ENCODE measurements around the gene SLC13A2. TPM values are rescaled to one million over a fixed set of nuclear protein-coding genes. Genes with fewer than 3 reads are reported as not detected.

SLC13A2 gene
- total RNA-seq, 1 experiment from 2014 or later: not detected

- no peak for TF ChIP-seq JUND (IDR thresholded peaks at IDR 0.05)
- no peak for TF ChIP-seq ZFX (IDR thresholded peaks at IDR 0.05)
- no peak for TF ChIP-seq MAX (IDR thresholded peaks at IDR 0.05)
- TF ChIP-seq POLR2AphosphoS5 (IDR thresholded peaks at IDR 0.05; ENCODE audit: low read depth, low read length): no peak
- no peak for TF ChIP-seq ZNF274 (IDR thresholded peaks at IDR 0.05; ENCODE audit: low read depth, low read length)
- no peak for TF ChIP-seq ELF1 (IDR thresholded peaks at IDR 0.05; ENCODE audit: borderline replicate concordance, low read depth)
- TF ChIP-seq YY1 (IDR thresholded peaks at IDR 0.05; ENCODE audit: extremely low read depth, insufficient replicate concordance, low read depth, low read length): no peak
- TF ChIP-seq FOSL1 (IDR thresholded peaks at IDR 0.05; ENCODE audit: low read depth): no peak
- TF ChIP-seq SP1 (IDR thresholded peaks at IDR 0.05; ENCODE audit: low read depth): no peak
- TF ChIP-seq EZH2phosphoT487 (IDR thresholded peaks at IDR 0.05; ENCODE audit: borderline replicate concordance): no peak
- TF ChIP-seq, protein P1, sequence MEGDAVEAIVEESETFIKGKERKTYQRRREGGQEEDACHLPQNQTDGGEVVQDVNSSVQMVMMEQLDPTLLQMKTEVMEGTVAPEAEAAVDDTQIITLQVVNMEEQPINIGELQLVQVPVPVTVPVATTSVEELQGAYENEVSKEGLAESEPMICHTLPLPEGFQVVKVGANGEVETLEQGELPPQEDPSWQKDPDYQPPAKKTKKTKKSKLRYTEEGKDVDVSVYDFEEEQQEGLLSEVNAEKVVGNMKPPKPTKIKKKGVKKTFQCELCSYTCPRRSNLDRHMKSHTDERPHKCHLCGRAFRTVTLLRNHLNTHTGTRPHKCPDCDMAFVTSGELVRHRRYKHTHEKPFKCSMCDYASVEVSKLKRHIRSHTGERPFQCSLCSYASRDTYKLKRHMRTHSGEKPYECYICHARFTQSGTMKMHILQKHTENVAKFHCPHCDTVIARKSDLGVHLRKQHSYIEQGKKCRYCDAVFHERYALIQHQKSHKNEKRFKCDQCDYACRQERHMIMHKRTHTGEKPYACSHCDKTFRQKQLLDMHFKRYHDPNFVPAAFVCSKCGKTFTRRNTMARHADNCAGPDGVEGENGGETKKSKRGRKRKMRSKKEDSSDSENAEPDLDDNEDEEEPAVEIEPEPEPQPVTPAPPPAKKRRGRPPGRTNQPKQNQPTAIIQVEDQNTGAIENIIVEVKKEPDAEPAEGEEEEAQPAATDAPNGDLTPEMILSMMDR (IDR thresholded peaks at IDR 0.05 in 2 of 3, conservative IDR thresholded peaks at IDR 0.05 in 1 of 3; ENCODE audit: borderline replicate concordance in 1 of 3, insufficient read depth in 1 of 3, low read depth in 2 of 3, low read length in 2 of 3): no peak
- TF ChIP-seq REST (IDR thresholded peaks at IDR 0.05; ENCODE audit: low read depth): no peak
- TF ChIP-seq CEBPB (IDR thresholded peaks at IDR 0.05; ENCODE audit: low read depth): no peak
- TF ChIP-seq, protein P2, sequence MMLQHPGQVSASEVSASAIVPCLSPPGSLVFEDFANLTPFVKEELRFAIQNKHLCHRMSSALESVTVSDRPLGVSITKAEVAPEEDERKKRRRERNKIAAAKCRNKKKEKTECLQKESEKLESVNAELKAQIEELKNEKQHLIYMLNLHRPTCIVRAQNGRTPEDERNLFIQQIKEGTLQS (IDR thresholded peaks at IDR 0.05): no peak
- no peak for TF ChIP-seq POLR2A (IDR thresholded peaks at IDR 0.05; ENCODE audit: borderline replicate concordance, extremely low read depth, insufficient read depth, insufficient read length)
- no peak for TF ChIP-seq CBX3 (IDR thresholded peaks at IDR 0.05; ENCODE audit: low read depth)
- TF ChIP-seq RAD21 (IDR thresholded peaks at IDR 0.05; ENCODE audit: low read depth): no peak
- no peak for TF ChIP-seq EZH2 (IDR thresholded peaks at IDR 0.05)
- BruUV-seq (replicated peaks): no TSS peak
- POLR2A ChIA-PET: no interaction called here
- no peak overlapping the region for H2AFZ ChIP-seq (ENCODE audit: low read depth, low read length, poor library complexity, severe bottlenecking)
- peaks cover 42% of the 10 kb centered on the region for H3K27me3 ChIP-seq (ENCODE audit: insufficient read depth, low read length)
- no peaks in the 10 kb centered on the region for H3K4me1 ChIP-seq (ENCODE audit: control insufficient read depth in 1 of 2, insufficient read depth in 2 of 2, low read length in 2 of 2)
- DNase-seq (ENCODE audit: low read depth, low spot score): no peak
- RAD21 ChIA-PET (ENCODE audit: low non-redundant PET in 1 of 2, low total read pairs in 2 of 2, uncharacterized antibody in 2 of 2, unreplicated experiment in 2 of 2): no interaction called here
- H3K4me3 ChIP-seq (replicated peaks in 1 of 2; ENCODE audit: low read depth in 1 of 2, low read length in 2 of 2): no peak overlapping the region
- intact Hi-C loops (cut with micrococcal nuclease): no loop called here
- CTCF ChIA-PET: no interaction called here
- H3K36me3 ChIP-seq (ENCODE audit: control insufficient read depth in 1 of 2, insufficient read depth in 2 of 2, low read length in 2 of 2): no peaks in the 10 kb centered on the region
- no peak for ATAC-seq
- no peaks in the 10 kb centered on the region for H3K9me2 ChIP-seq (ENCODE audit: insufficient read depth)
- H3K27ac ChIP-seq (ENCODE audit: low read depth, low read length): no peak overlapping the region
- H4K20me1 ChIP-seq (ENCODE audit: insufficient read depth): no peaks in the 10 kb centered on the region
- no peaks in the 10 kb centered on the region for H3K79me2 ChIP-seq (ENCODE audit: insufficient read depth, low read length)
- H3K4me2 ChIP-seq (ENCODE audit: low read length): no peak overlapping the region
- H3K9me3 ChIP-seq (ENCODE audit: control insufficient read depth in 1 of 2, insufficient read depth in 1 of 2, low read depth in 1 of 2, low read length in 2 of 2): no peaks in the 10 kb centered on the region
- no peak overlapping the region for H3K9ac ChIP-seq (ENCODE audit: low read length)
These were observed 3.1 kb upstream of the SLC13A2 start for GRCh38 chr17:28470266-28470913.

Measured in HCT116 (cell line).